Colonic mucosa (tissue), 4 donors: Measurements from ENCODE around the gene RABGAP1L. TPM values are rescaled to one million over a fixed set of nuclear protein-coding genes. Genes with fewer than 3 reads are reported as not detected.
"Not testable (repeated sequence)": the region's sequence is repeated elsewhere in the genome, so short reads cannot be mapped to it uniquely, and the experiment has no call there.

ENCODE experiments used
- DNase-seq: peaks from one replicate; pipeline ENCODE4 v3.0.0-alpha.2; 2020
- H3K27ac ChIP-seq: fragments of 200-600 bp; one replicate; pipeline ENCODE4 v1.8.0; 2021
- H3K27me3 ChIP-seq: fragments of 200-600 bp; one replicate; pipeline ENCODE4 v1.8.0; 2021
- H3K36me3 ChIP-seq: fragments of 200-600 bp; one replicate; pipeline ENCODE4 v1.8.0; 2021
- H3K4me1 ChIP-seq: fragments of 200-600 bp; one replicate; pipeline ENCODE4 v1.8.0; 2021; ENCODE audit warnings: mild to moderate bottlenecking
- H3K4me3 ChIP-seq: fragments of 200-600 bp; one replicate; pipeline ENCODE4 v1.8.0; 2021
- H3K9ac ChIP-seq, 2 donors: one replicate each; pipeline ENCODE4 v1.7.0; 2013; ENCODE audit warnings: control low read depth in 2 of 2, low read depth in 2 of 2, low read length in 2 of 2
- H3K9me3 ChIP-seq: fragments of 200-600 bp; one replicate; pipeline ENCODE4 v1.8.0; 2021
- intact Hi-C: fragments of 100-400 bp; cut with DNase I; formaldehyde crosslinking; loops from one replicate; pipeline ENCODE4 v1.14.1; 2022
- total RNA-seq, 2 donors: library from RNA; stranded (reverse); fragmentation: NEBNext Ultra II Directional in 1 of 2; extraction: Animal tissue kit (Norgen Biotek cat#: 25700) in 1 of 2; gene quantifications; one replicate each; pipeline ENCODE4 v1.2.1, GENCODE V29; 2021
- TF ChIP-seq, protein P1 (sequence below): fragments of 200-600 bp; IDR thresholded peaks from one replicate; pipeline ENCODE4 v1.8.0; 2022; ENCODE audit warnings: antibody characterized with exemption, mild to moderate bottlenecking
- donor health status: healthy.
- donor health status: DM: no; HTN: no; CAD: no.
- donor health status: DM: no; HTN: no; CAD: no.

The RABGAP1L gene
- total RNA-seq, 2 donors from 2014 or later, result 50.3 to 87.0 TPM

DNA sequence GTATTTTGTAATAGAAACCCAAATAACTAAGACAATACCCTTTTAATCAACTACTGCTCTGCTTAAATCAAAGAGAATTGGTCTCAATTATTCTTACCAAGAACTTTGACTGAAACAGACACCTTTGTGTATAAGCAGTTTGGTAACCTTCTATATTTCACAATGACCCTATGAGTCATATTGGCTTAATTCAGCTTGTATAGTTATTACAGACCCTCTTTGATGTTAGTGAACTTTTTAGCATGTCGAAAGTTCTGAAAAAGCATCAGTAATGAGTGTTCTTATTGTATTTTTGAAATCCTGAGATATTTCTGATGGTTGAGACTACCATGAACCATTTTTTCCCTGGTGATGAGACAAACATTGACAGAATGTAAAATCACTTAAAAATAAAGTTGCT is 43.3 kb upstream of the RABGAP1L start:
- intact Hi-C loops, result no loop called here
- Histone ChIP-seq H3K27me3 (no peaks in the 10 kb centered on the region), H3K4me1 (no peaks in the 10 kb centered on the region), H3K9ac (no peak overlapping the region), H3K9me3 (no peaks in the 10 kb centered on the region), H3K4me3 (no peak overlapping the region), H3K27ac (no peak overlapping the region), H3K36me3 (no peaks in the 10 kb centered on the region)
- TF ChIP-seq, protein P1, sequence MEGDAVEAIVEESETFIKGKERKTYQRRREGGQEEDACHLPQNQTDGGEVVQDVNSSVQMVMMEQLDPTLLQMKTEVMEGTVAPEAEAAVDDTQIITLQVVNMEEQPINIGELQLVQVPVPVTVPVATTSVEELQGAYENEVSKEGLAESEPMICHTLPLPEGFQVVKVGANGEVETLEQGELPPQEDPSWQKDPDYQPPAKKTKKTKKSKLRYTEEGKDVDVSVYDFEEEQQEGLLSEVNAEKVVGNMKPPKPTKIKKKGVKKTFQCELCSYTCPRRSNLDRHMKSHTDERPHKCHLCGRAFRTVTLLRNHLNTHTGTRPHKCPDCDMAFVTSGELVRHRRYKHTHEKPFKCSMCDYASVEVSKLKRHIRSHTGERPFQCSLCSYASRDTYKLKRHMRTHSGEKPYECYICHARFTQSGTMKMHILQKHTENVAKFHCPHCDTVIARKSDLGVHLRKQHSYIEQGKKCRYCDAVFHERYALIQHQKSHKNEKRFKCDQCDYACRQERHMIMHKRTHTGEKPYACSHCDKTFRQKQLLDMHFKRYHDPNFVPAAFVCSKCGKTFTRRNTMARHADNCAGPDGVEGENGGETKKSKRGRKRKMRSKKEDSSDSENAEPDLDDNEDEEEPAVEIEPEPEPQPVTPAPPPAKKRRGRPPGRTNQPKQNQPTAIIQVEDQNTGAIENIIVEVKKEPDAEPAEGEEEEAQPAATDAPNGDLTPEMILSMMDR, result no peak
- no peak for DNase-seq

DNA sequence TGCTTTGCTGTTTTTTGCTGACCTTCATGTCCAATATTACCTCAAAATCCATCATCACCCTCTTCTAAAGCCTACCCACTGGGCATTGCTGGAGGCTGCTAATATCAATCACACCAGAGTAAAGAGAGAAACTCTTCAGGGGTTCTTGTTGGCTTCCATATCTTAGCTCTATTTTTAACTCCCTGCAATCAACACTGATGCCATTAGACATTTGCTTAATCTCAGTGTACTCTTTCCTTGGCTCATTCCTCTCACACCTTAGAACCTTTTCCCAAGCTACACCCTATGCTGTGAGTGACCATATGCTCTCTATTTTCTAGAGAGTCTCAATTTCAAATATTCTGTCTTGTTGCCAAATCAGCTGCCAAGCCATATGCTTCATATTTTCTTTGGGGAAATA is 40.6 kb upstream of the RABGAP1L start:
- Histone ChIP-seq H3K27ac (no peak overlapping the region), H3K9ac (no peak overlapping the region), H3K4me1 (no peaks in the 10 kb centered on the region), H3K27me3 (no peaks in the 10 kb centered on the region), H3K36me3 (no peaks in the 10 kb centered on the region), H3K9me3 (no peaks in the 10 kb centered on the region), H3K4me3 (no peak overlapping the region)
- no peak for DNase-seq
- TF ChIP-seq, protein P1, result no peak
- intact Hi-C loops, result no loop called here

DNA sequence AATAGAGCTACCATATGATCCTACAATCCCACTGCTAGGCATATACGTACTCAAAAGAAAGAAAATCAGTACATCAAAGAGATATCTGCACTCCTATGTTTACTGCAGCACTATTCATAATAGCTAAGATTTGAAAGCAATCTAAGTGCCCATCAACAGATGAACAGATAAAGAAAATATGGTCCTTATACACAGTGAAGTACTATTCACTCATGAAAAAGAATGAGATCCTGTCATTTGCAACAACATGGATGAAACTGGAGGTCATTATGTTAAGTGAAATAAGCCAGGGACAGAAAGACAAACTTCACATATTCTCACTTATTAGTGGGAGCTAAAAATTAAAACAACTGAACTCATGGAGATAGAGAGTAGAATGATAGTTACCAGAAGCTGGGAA is 37.0 kb upstream of the RABGAP1L start:
- H3K36me3 ChIP-seq, H3K4me3 ChIP-seq, H3K9me3 ChIP-seq, H3K4me1 ChIP-seq, DNase-seq, H3K27ac ChIP-seq, intact Hi-C loops, H3K9ac ChIP-seq, H3K27me3 ChIP-seq: not testable (repeated sequence)

DNA sequence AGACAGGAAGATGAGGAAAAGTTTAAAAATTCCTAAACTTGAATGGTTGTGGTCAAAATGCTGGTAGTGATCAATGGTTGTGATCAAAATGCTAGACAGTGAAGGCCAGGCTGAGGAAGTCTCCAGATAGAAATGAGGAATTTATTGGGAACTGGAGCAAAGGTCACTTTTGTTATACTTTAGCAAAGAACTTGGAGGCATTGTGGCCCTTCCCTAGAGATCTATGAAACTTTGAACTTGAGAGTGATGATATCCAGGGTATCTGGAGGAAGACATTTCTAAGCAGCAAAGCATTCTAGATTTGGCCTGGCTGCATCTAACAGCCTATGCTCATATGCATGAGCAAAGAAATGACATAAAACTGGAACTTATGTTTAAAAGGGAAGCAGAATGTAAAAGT is 35.5 kb upstream of the RABGAP1L start:
- no peak overlapping the region for H3K9ac ChIP-seq
- no peaks in the 10 kb centered on the region for H3K4me1 ChIP-seq
- H3K4me3 ChIP-seq, result no peak overlapping the region
- no peaks in the 10 kb centered on the region for H3K27me3 ChIP-seq
- intact Hi-C loops, result no loop called here
- TF ChIP-seq, protein P1, result no peak
- no peaks in the 10 kb centered on the region for H3K9me3 ChIP-seq
- DNase-seq, result no peak
- no peak overlapping the region for H3K27ac ChIP-seq
- no peaks in the 10 kb centered on the region for H3K36me3 ChIP-seq

DNA sequence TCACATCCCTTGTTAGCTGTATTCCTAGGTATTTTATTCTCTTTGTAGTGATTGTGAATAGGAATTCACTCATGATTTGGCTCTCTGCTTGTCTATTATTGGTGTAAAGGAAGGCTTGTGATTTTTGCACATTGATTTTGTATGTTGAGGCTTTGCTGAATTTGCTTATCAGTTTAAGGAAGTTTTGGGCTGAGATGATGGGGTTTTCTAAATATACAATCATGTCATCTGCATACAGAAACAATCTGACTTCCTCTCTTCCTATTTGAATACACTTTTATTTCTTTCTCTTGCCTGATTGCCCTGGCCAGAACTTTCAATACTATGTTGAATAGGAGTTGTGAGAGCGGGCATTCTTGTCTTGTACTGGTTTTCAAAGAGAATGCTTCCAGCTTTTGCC is 32.1 kb upstream of the RABGAP1L start:
- H3K27me3 ChIP-seq, DNase-seq, H3K36me3 ChIP-seq, H3K27ac ChIP-seq, H3K4me1 ChIP-seq, intact Hi-C loops, H3K4me3 ChIP-seq, H3K9ac ChIP-seq, H3K9me3 ChIP-seq: not testable (repeated sequence)

DNA sequence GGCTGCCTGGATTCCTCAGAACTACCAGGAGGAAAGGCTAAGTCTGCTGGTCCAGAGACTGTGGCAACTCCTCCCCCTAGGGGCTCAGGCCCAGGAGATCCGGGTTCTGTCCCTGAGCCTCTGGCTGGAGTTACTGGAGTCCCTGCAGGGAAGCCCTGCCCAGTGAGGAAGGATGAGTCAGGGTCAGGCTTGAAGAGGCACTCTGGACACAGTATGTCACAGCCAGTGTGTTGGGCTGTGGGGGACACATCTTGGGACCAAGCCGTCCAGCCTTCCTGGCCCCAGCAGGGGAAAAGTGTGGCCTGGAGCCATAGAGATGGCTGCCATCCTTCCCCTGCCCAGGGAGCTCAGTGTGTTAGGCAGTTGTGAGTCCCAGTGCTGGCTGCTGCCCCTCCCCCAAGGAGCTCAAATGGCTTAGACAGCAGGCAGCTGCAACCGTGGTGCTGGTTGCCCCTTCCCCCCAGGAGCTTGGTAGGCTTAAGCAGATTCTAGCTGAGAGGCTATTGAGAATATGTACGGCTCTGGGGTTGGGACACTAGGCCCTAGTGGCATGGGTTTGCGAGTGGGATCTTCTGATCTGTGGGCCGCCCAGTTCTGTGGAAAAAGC is 28.2 kb upstream of the RABGAP1L start:
- H3K4me1 ChIP-seq, result no peaks in the 10 kb centered on the region
- no peak overlapping the region for H3K27ac ChIP-seq
- TF ChIP-seq, protein P1, result no peak
- no peak overlapping the region for H3K4me3 ChIP-seq
- no peaks in the 10 kb centered on the region for H3K27me3 ChIP-seq
- no peaks in the 10 kb centered on the region for H3K36me3 ChIP-seq
- no peak overlapping the region for H3K9ac ChIP-seq
- no peak for DNase-seq
- intact Hi-C loops, result no loop called here
- no peaks in the 10 kb centered on the region for H3K9me3 ChIP-seq
